ENCODE data around the gene ABCA8.

Gene ABCA8

GRCh38 chr17:68861602-68862001, 93.6 kb downstream of the ABCA8 start:
- no peaks in the 10 kb centered on the region for H3K27me3 ChIP-seq (replicated peaks)
- H3K36me3 ChIP-seq (replicated peaks): no peaks in the 10 kb centered on the region
- no peak for DNase-seq
- H3K27ac ChIP-seq: no peak overlapping the region
- in situ Hi-C loops (cut with HindIII; ENCODE audit: low pct_ligation_motif_present, low sequenced_read_pairs): no loop called here
- TF ChIP-seq CTCF (IDR thresholded peaks at IDR 0.05; ENCODE audit: low read depth, low read length, missing control alignments): no peak
- no peak overlapping the region for H3K4me3 ChIP-seq (ENCODE audit: low read depth, low read length)

GRCh38 chr17:68860941-68861340, 94.3 kb downstream of the ABCA8 start:
- H3K27me3 ChIP-seq (replicated peaks): no peaks in the 10 kb centered on the region
- in situ Hi-C loops (cut with HindIII; ENCODE audit: low pct_ligation_motif_present, low sequenced_read_pairs): no loop called here
- DNase-seq: no peak
- TF ChIP-seq CTCF (IDR thresholded peaks at IDR 0.05; ENCODE audit: low read depth, low read length, missing control alignments): no peak
- no peak overlapping the region for H3K4me3 ChIP-seq (ENCODE audit: low read depth, low read length)
- no peaks in the 10 kb centered on the region for H3K36me3 ChIP-seq (replicated peaks)
- no peak overlapping the region for H3K27ac ChIP-seq

- H3K36me3 ChIP-seq (replicated peaks): no peaks in the 10 kb centered on the region
These were observed 100.7 kb downstream of the ABCA8 start for GRCh38 chr17:68854452-68854851.

GRCh38 chr17:68853439-68853838, 101.8 kb downstream of the ABCA8 start:
- H3K27ac ChIP-seq: no peak overlapping the region
- no peaks in the 10 kb centered on the region for H3K27me3 ChIP-seq (replicated peaks)
- H3K4me3 ChIP-seq (ENCODE audit: low read depth, low read length): no peak overlapping the region
- TF ChIP-seq CTCF (IDR thresholded peaks at IDR 0.05; ENCODE audit: low read depth, low read length, missing control alignments): no peak
- in situ Hi-C loops (cut with HindIII; ENCODE audit: low pct_ligation_motif_present, low sequenced_read_pairs): no loop called here
- no peaks in the 10 kb centered on the region for H3K36me3 ChIP-seq (replicated peaks)
- no peak for DNase-seq

More at GRCh38 chr17:68854452-68854851, 100.7 kb downstream of the ABCA8 start:
- H3K27ac ChIP-seq: no peak overlapping the region
- no peaks in the 10 kb centered on the region for H3K27me3 ChIP-seq (replicated peaks)
- H3K4me3 ChIP-seq (ENCODE audit: low read depth, low read length): no peak overlapping the region
- no peak for DNase-seq
- in situ Hi-C loops (cut with HindIII; ENCODE audit: low pct_ligation_motif_present, low sequenced_read_pairs): no loop called here
- no peak for TF ChIP-seq CTCF (IDR thresholded peaks at IDR 0.05; ENCODE audit: low read depth, low read length, missing control alignments)

- Histone ChIP-seq H3K4me3 (ENCODE audit: low read depth, low read length) (no peak overlapping the region), H3K27ac (no peak overlapping the region), H3K36me3 (replicated peaks) (no peaks in the 10 kb centered on the region), H3K27me3 (replicated peaks) (no peaks in the 10 kb centered on the region)
- TF ChIP-seq CTCF (IDR thresholded peaks at IDR 0.05; ENCODE audit: low read depth, low read length, missing control alignments): no peak
- in situ Hi-C loops (cut with HindIII; ENCODE audit: low pct_ligation_motif_present, low sequenced_read_pairs): no loop called here
- DNase-seq: no peak
These were observed 102.2 kb downstream of the ABCA8 start for GRCh38 chr17:68853036-68853435.

GRCh38 chr17:68851890-68852289, 103.3 kb downstream of the ABCA8 start:
- in situ Hi-C loops (cut with HindIII; ENCODE audit: low pct_ligation_motif_present, low sequenced_read_pairs): no loop called here
- no peaks in the 10 kb centered on the region for H3K36me3 ChIP-seq (replicated peaks)
- H3K27me3 ChIP-seq (replicated peaks): no peaks in the 10 kb centered on the region
- TF ChIP-seq CTCF (IDR thresholded peaks at IDR 0.05; ENCODE audit: low read depth, low read length, missing control alignments): no peak
- no peak for DNase-seq
- no peak overlapping the region for H3K27ac ChIP-seq
- H3K4me3 ChIP-seq (ENCODE audit: low read depth, low read length): no peak overlapping the region
